ENCODE measurements around the gene SNAP23.

The SNAP23 gene

DNA sequence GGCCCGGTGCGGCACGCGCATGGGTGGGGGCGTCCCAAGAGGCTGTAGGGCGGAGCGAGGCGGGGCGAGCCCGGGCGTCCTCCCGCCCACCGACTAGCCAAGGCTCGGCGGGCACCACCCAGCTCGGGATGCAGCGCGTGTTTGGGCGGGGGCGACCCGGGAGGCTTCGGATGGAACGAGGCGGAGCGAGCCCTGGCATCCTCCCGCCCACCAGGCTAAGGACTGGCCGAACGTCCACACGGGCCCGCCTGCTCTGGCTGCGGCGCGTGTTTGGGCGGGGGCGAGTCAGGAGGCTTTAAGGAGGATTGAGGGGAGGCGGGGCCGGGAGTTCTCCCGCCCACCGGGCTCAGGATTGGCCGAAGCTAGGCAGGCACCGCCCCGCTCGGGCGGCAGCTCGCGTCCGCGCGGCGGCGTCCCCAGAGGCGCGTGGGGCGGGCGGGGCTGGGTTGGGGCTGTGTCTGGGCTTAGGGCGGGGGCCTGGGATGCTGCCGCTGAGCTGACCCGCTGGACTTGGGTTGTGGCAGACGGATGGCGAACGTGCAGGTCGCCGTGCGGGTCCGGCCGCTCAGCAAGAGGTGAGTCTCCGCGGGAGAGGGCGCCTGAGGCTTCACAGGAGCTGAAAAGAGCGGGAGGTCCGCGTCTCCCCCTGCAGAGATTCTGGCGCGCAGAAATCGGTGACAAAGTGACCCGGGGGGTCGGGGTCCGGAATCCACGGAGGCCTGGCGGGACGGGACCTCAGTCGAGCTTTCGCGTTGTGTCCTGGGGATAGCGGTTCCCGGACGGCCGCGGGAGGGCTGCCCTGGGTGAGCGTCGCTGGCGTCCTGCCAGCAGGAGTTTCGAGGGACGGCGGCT, 80.0 kb downstream of the SNAP23 start, which contains the start of gene STARD9:
TSS of gene STARD9 (plus strand) at position 419 of the 852 bp plus-strand sequence. CDS start at position 529, 110 bp downstream.
- DNase-seq: peak; percentile 99

DNA sequence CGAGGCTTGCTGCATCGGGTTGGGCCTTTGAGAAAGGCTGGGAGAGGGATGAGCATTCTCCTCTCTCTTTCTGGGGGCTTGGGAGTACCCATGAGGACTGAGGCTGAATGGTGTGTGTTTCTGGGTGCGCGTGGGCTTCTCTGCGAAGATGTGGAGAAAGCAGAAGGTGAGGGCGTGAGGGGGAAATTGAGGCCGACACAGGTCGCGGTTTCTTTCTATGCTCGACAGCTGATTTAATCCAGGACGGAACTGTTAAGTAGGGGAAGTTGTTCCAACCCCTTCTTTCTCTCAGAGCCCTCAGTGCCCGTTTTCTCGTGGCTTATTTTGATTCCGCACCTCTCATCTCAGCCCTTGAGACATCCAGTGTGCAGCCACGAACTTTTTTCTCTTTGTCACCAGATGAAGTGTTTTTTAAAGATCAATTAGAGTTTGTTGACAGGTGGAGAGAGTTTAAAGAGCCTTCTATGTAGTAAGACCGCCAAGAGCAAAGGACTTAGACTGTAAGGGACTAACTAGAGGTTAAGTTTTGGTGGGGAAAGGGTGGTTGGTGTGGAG, 80.7 kb downstream of the SNAP23 start:
- DNase-seq: no peak

GRCh38 chr15:42576776-42577175, 81.3 kb downstream of the SNAP23 start:
- DNase-seq: no peak

GRCh38 chr15:42577514-42578031, 82.1 kb downstream of the SNAP23 start:
- DNase-seq: peak; percentile 67

- no peak for DNase-seq
Observed at GRCh38 chr15:42578984-42579537, 83.6 kb downstream of the SNAP23 start.

- peak; percentile 92 for DNase-seq
Observed at GRCh38 chr15:42581272-42581730, 85.9 kb downstream of the SNAP23 start.
